GM18873 (cell line): ENCODE measurements around the gene SENP2.
"Not testable (repeated sequence)": the region's sequence is repeated elsewhere in the genome, so short reads cannot be mapped to it uniquely, and the experiment has no call there.

ENCODE experiments used
- ATAC-seq: cut with Tn5 transposase; IDR thresholded peaks from one replicate; pipeline ENCODE4 v1.9.1; 2021; ENCODE audit warnings: mild to moderate bottlenecking, moderate library complexity, moderate number of reproducible peaks; ENCODE audit not compliant: unreplicated experiment, low FRiP score

SENP2 gene

DNA sequence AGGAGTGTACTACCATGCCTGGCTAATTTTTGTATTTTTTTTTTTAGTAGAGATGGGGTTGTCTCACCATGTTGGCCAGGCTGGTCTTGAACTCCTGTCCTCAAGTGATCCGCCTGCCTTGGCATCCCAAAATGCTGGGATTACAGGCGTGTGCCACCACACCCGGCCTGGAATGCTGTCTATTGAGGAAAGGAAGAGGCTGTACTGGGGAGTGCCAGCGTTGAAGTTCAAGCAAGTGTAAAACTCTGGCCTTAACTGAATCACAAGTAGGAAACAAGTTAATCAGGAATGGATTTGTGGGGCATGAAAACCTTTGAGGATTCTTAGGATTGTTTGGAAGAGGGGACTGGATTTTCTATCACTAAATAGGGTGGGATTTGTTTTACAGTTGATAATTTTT is 1.4 kb upstream of the SENP2 start:
- ATAC-seq, result no peak

- no peak for ATAC-seq
Observed at GRCh38 chr3:185585518-185585858, 607 bp upstream of the SENP2 start.

DNA sequence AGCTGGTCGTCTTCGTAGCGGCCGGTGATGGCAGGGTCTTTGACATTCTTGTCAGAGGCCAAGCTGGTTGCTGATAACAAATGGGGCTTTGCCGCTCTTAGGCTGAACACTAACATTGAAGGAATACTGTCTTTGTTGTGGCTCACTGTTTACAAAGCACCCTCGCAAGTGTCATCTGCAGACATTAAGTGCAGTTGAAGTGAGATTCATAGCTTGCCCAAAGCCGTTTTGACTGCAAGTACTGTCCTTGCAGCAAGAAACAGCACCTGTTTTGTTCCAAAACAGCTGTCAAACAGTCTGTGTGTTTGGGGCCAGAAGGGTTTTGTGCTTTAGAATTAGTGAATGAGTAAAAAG is 568 bp downstream of the SENP2 start:
- ATAC-seq, result no peak

GRCh38 chr3:185594073-185594472 is 8.0 kb downstream of the SENP2 start:
- no peak for ATAC-seq

DNA sequence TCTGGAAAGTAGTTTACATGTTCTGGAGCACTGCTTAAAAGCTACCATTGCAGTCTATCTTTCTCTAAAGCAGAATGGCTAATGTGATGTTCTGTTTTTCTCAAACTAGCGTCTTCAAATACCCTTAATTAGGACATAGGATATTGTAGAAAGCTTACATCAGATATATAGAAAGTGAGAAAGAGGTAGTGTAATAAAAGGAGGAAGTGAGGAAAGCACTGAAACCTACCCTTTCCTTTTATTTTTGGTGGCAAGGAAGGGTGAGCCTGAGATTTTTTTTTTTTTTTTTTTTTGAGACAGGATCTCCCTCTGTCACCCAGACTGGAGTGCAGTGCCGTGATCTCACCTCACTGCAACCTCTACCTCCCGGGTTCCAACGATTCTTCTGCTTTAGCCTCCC is 9.4 kb downstream of the SENP2 start:
- no peak for ATAC-seq

DNA sequence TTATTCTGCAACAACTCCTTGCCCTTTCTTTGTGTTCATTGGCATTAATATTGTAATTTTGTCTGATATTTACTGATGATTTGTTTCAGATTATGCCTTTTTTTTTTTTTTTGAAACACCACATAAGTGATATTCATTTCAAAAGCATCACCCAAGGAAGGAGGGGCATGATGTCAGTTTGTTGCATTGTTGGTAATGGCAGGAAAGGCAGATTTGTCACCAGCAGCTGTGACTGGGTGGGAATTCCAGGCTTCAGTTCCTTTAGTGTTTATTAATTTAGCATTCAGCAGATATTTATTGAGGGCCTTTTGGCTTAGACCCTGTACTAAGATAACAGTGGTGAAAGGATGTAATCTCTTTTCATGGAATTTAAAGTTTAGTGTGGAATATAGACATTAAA is 19.5 kb downstream of the SENP2 start:
- no peak for ATAC-seq

DNA sequence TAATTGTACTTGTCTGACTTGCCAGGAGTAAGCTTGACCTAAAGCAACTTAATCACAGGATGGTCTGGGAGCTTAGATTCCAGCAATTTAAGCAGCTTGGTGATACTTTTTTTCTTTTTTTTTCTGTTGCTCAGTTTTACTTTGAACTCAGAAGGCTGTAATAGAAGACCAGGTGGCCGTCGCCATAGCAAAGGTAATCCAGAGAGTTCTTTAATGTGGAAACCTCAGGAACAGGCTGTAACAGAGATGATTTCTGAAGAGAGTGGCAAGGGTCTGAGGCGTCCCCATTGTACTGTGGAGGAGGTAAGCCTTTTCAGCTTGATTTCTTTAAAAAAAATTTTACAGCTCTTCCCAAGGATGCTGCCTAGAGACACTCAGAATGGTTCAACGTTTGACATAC is 20.1 kb downstream of the SENP2 start:
- no peak for ATAC-seq

DNA sequence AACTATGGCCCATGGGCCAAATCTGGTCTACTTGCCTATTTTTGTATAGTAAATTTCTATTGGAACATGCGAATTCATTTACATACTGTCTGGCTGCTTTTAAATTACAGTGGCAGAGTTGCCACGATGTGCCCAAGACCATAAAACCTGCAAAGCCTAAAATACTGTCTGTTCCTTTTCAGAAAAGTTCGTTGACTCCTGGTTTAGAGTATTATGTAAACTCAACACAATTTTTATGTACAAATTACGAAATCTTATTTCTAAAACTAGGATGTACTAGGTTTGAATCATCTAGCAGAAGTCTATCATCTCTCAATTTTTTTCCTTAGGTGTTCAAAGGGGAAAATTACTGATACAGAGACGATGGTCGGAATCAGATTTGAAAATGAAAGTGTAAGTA is 26.9 kb downstream of the SENP2 start:
- no peak for ATAC-seq

DNA sequence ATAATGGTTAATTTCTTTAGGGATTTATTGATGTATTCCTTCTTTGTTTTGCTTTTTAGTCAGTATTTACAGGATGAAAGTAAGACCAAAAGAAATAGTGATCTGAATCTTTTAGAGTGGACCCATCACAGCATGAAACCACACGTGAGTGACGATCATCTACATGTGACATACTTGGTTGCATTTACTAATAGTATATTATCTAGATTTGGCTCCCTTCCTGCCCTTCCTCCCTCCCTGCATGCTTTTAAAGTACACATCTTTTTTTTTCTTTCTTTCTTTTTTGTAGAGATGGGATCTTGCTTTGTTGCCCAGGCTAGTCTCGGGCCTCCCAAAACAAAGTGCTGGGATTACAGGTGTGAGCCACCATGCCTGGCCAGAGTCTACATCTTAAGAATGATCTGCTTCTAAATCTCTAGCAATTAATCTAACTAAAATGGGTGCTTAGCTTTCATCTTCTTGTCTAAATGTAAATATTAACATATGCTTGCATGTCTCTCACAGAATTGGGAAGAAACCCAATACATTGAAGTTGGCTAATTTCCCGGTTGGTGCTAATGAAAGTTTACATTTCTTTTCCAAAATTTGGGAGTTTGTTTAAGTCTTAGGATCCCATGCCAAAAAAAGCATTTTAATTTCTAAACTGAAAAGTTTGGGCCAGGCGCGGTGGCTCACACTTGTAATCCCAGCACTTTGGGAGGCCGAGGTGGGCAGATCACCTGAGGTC is 38.0 kb downstream of the SENP2 start:
- ATAC-seq, result no peak

- no peak for ATAC-seq
Observed at GRCh38 chr3:185625784-185626183, 39.7 kb downstream of the SENP2 start.

DNA sequence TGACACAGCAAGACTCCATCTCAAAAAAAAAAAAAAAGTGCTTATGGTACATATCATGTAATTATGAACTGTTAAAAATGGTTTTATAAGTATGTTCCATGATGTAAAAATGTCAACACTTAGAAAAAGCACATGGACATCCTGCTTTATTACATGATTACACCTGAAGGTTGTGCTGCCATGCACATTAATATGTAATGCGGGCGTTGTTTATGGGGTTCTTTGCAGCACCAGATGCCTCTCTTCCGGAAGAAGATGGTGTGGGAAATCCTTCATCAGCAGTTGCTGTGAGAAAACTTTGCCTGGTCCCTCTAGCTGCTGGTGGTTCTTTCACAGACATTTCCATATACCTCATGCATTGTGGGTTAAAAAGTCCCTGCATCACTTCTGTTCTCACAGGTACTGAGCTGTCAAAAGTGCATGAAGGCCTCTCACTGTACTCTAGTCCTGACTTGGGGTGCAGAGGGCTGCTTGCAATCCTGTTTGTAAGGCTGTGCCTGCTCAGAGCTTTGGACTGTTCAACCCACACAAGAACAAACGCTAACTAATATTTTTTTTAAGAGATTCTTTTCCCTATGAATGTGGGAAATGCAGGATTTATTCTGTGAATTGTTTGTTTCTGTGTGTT is 43.6 kb downstream of the SENP2 start:
- ATAC-seq, result no peak

GRCh38 chr3:185630182-185630622 is 44.1 kb downstream of the SENP2 start:
- ATAC-seq, result no peak

DNA sequence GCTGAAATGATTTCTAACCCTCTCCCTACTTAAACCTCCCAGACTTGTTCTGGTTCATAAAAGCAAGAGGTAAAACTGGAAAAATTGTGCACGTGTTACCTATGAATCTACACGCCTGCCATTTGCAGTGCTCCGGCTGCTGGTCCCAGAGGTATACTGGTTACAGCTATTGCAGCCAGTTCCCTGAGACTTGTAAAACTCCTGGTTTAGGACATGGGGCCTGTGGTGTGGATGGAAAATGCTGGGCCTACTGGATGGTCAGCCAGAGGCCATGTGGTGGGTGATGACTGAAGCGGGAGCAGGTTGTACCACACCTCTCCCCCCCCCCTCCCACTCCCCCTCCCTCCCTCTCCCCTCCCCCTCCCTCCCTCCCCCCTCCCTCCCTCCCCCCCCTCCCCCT is 45.0 kb downstream of the SENP2 start:
- no peak for ATAC-seq

DNA sequence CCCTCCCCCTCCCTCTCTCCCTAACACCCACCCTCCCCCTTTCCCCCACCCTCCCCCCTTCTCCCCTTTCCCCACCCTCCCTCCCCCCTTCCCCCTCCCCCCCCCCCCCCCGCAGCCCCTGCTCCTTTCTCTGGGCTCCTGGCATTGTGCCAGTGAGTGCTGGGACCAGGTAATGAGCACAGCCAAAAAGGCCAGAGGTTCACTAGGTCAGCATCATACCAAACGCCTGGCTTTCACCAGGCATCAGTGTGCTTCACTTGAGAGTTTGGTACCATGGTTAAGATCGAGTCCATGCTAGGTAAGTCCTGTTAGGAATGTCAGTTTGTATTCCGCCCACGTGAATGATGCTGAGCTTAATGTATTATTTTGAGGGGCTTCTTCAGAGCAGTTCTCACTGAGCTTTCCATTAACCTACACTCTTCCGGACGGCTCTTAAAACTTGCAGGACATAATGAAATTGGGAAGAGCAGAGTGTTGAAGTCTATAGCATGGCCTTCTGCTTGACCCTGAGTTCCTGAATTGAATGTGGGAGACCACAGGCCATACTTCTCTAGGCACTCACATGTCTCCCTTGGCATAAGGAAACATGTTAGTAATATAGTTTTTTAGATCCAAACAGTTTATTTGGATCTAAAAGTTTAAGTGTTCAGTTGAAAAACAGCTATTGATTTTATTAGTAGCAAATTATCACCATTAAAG is 45.6 kb downstream of the SENP2 start:
- ATAC-seq, result no peak

DNA sequence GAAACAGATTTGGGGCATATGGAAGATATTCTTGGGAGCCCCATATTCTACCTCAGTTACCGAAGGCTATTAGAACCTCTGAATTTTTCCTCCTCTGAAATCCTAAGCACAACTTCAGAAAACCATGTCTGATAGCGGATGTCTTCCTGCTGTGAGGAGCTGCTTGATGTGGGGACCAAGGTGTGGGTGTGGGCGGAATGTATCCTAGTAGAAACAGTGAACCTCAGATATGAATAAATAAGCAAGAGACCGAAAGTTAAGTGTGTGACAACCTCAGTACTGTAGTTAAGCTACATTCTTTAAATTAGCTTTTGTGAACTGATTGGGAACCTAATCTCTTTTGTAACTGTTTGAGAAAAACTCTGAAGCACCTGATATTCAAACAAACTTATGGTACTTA is 46.9 kb downstream of the SENP2 start:
- ATAC-seq, result no peak

DNA sequence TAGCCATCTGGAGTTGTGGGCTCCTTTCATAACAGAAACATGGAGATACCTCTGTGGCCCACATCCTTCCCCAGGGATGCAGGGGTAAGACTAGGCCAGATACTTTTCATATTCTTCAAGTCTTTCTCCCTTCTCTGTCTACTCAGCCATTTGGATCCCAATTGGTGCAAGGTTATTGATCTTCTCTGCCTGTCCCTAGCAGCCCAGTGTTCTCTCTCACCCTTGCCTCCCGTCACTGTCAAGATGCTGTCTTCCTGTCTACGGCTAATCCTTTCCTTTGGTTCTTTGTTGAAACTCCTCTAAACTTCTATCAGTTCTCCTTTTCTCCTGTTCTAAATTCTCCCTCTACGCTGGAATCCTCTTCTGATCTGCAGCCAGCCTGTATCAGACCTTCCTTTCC is 51.3 kb downstream of the SENP2 start:
- no peak for ATAC-seq

DNA sequence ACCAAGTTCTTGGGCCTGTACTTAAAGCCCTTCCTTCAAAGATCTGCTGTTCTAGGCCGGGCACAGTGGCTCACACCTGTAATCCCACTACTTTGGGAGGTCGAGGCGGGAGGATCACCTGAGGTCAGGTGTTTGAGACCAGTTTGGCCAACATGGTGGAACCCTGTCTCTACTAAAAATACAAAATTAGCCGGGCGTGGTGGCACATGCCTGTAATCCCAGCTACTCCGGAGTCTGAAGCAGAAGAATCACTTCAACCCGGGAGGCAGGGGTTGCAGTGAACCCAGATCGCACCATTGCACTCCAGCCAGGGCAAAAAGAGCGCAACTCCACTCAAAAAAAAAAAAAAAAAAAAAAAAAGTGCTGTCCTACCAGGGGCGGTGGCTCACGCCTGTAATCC is 52.6 kb downstream of the SENP2 start:
- not testable (repeated sequence) for ATAC-seq

DNA sequence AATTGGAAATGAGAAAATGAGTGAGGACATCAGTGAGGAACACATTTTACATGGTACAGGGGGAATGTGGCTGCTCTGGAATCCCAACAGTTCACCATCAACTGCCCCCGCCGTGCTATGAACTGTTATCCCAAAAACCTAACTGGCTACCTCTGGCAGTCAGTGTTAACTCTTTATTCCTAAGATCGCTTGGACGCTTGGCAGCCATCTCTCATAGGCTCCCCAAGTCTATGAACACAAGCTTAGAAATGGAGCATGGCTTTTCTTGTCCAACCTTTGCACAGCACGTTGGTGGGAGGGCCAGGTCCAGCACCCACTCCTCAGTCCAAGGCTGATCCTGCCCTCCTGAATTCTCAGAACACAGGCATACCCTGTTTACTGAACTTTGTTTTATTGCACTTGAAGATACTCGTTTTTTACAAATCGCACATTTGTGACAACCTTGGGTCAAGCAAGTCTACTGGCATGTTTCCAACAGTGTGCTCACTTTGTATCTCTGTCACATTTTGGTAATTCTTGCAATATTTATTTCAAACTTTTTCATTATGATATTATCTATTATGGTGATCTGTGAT is 53.6 kb downstream of the SENP2 start:
- ATAC-seq, result no peak

- ATAC-seq, result no peak
Observed at GRCh38 chr3:185640308-185640707, 54.2 kb downstream of the SENP2 start.

GRCh38 chr3:185645191-185645590 is 59.1 kb downstream of the SENP2 start:
- ATAC-seq, result not testable (repeated sequence)

DNA sequence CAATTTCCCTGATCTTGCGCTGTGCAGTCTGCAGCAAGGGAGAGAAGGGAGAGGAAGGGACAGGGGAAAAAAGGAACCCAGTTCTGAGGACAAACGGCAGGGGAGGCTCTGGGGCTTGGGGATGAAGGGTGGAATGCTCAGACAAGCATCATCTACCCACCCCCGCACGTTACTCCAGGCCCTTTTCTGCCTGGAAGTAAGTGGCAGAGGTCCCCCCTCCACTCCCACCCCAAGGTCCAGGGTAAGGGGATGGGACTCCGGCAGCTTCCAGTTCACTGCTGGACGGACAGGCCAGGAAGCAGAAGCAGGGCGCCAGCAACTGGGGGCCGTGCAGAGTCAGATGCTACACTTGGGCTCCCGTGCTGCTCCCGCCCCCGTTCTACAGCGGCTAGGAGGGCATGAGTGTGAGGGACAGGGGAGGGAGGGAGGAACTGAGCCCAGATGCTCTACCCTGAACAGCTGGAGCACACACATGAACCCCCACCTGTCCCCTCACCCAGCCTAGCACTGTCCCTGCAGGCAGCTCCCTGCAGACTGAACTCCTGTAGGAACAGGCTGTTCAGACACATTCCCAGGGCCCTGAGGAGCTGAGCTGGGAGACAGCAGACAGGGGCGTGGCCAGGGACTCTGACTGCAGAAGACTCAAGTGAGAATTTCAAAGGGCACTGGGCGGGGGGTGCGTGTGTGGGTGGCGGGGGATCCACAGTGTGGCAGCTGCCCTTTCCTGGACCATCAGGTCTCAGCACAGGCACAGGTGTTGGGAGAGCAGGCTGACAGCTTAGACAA is 59.7 kb downstream of the SENP2 start:
- ATAC-seq, result no peak
